Measurements from ENCODE around the gene CNTN5.

The CNTN5 gene

GRCh38 chr11:99171330-99171729 lies 150.6 kb downstream of the CNTN5 start:
- no peak for DNase-seq

DNA sequence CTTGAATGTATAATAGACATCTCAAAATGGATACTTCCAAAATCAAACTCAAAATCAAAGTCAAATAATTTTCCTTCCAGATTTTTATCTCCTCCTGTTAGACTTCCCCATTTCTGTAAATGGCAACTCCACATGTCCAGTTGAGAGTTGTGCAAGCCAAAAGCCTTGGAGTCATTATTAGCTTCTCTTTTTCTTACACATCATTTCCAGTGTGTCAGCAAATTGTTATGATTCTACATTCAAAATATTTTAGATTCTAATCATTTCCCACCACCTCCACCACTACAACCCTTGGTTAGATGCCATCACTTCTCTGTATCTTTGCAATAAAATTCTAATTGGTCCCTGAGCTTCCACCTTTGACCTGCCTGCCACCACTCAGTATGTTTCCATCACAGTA lies 155.7 kb downstream of the CNTN5 start:
- DNase-seq, result no peak

DNA sequence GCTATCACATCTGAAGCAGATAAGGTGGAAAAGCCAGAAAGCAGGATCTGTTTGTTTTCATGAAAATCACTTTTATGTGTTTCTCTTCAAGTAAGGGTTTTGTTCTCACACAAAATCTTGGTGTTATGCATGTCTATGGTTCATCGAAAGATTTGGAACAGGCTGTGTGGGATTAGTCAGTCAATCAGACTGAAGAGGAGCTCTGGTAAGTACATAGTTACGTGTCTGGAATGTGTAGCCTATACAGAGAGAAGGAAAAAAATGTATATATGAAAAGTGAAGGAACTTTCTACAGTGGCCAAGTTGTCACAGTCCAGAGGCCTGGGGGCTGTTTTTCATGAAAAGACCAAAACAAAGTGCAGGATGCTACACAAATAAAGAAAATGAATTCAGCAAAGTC lies 156.7 kb downstream of the CNTN5 start:
- no peak for DNase-seq

- DNase-seq, result no peak
These were observed 163.4 kb downstream of the CNTN5 start for GRCh38 chr11:99184146-99184545.

DNA sequence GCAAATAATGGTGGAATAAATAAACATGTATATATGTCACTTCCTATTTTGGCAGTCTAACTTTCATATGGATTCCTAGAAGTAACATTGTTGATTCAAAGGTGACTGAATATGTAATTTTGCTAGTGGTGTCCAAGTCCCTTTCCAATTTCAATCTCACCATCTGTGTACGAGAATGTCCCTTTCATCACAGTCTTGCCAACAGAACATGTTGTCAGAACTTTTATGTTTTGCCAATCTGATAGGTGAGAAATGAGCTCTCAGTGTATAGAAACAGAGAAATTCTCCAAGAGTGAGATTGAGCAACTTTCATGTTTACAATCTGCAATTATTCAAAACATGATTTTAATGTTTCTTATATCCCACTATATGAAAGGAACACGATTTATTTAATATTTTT lies 167.5 kb downstream of the CNTN5 start:
- DNase-seq, result no peak

DNA sequence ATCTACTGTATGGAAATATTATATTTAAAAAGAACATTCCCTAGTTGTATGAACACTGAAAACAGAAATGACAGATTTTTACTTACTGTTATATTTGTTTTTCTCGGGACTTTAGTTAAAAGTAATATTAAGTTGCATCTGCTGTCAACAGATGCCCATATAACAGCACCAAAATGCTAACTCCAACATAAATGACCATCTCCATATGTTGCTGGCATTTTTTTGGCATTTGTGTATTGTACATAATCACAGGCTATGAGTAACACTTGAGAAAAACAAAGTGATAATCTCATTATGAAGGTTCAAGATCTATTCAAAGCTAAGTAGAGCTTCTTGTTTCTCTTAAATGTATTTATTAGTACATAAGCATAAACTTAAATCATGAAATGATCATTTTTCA lies 172.0 kb downstream of the CNTN5 start:
- DNase-seq, result no peak

DNA sequence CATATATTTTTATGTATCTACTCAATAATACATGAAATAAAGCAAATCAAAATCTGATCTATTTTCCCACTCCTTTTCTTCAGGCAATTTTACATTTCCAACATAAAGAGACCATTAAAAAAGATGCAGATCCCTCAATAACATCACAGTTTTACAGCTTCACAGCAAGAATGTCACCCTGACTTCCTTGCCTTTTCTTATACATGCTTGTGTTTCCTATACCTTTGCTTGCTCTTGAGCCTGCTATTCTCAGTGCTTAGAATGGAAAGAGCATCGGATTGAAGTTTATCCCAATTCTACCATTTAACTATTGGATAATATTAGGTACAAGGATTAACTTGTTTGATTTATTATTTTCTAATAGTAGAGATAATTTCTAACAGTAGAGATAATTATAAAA lies 176.7 kb downstream of the CNTN5 start:
- DNase-seq, result no peak

- no peak for DNase-seq
These were observed 177.5 kb downstream of the CNTN5 start for GRCh38 chr11:99198215-99198614.

- no peak for DNase-seq
These were observed 178.6 kb downstream of the CNTN5 start for GRCh38 chr11:99199341-99199740.

DNA sequence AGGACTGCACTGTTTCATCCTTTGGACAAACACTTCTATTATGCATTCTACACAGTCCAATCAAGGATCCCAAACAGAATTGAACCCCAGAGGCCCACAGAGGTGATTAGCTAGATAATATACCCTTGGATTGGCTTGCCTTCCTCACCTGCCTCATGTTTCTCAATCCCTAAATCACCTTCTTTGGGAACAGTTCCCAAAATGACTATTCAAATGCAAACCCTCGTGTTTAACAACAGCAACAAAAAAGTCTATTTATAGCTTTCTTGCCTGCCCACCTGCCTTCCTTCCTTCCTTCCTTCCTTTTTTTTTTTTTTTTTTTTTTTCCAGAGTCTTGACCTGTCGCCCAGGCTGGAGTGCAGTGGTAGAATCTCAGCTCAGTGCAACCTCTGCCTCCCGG lies 180.0 kb downstream of the CNTN5 start:
- DNase-seq, result no peak

DNA sequence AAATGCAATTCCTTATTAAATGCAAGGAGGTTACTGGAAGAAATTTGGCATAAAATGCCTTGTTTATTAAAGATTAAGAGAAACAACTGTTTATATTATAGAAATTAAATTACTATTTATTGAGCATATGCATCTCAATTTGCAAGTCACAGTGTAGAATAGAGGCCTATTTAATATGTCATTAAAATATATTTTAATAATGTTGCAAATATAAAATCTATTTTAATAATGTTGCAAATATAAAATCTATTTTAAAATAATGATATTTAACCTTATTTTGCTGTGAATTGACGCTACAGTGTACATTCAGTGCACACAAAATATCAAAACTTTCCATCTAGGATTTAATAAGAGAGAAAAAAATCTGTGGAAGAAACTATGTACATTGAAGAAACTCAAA lies 188.1 kb downstream of the CNTN5 start:
- no peak for DNase-seq

DNA sequence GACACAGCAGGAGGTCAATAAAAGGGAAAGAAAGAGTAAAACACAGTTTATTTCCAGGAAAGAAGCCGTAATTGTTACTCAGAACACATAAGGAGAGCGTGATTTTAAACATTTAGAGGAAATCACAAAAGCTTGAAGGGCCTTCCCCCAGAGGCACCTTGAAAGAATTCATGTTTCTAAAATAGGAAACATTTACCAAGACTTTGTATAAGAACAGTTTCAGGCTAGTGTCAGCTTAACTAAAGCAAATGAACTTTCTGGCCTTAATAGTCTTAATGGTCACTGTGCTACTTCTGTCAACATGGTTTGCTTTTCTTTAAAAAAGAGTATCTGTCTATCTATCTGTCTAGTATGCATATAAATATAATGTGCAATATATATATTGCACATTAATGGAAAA lies 208.8 kb downstream of the CNTN5 start:
- DNase-seq, result no peak

DNA sequence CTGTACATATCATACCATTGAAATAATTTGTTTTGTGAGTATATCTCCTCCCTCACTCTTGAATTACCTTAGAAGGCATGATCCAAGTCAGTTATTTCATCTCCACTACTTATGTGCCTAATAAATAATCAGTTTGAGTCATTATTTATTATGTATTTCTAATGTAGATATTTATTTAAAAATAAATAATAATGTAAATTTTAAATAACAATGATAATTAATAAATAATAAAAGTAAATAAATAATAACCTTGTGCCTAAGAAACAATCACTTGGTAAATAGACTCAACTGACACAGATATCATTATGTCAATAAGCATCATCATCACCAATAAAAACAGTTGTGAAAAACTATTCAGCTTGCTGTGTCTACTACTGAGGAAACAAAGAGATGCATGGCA lies 213.8 kb downstream of the CNTN5 start:
- DNase-seq, result no peak

GRCh38 chr11:99238401-99238800 lies 217.7 kb downstream of the CNTN5 start:
- DNase-seq, result no peak

GRCh38 chr11:99240192-99241030 lies 219.7 kb downstream of the CNTN5 start:
- no peak for DNase-seq

DNA sequence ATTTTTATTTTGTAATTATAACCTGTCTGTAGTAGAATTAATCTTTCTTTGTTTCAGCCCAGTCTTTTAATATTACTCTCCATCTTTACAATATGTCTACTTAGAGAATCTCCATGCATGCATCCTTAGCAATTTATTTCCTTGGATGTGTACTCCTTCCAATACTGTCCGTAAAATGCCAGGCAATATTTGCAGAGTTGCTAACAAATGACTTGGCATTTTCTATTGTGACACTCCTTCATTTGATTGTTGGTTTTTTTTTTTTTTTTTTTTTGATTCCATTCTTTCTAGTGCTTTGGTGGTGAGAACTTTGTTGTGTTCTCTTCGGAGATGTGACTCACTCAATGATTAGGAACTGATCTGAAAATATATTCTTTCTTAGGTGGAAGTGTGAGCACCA lies 220.3 kb downstream of the CNTN5 start:
- DNase-seq, result no peak

- no peak for DNase-seq
These were observed 223.9 kb downstream of the CNTN5 start for GRCh38 chr11:99244613-99245012.

- DNase-seq, result no peak
These were observed 225.4 kb downstream of the CNTN5 start for GRCh38 chr11:99246199-99246598.

DNA sequence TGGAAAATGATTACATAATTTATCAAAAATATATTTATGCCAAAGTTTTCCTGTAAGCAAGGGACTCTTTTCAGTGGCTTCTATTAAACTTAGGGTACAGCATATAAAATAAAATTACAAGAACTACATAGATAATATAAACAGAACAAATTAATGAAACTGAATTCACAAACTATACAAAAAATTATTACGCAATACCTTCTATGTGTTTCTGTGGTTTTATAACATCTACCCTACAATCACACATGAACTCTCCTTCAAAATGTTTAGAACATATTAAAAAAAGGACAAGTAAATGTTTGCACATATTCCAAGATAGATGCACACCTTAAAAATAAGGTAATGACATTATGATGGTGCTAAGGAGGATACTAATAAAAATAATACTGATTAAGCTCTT lies 235.9 kb downstream of the CNTN5 start:
- DNase-seq, result no peak

DNA sequence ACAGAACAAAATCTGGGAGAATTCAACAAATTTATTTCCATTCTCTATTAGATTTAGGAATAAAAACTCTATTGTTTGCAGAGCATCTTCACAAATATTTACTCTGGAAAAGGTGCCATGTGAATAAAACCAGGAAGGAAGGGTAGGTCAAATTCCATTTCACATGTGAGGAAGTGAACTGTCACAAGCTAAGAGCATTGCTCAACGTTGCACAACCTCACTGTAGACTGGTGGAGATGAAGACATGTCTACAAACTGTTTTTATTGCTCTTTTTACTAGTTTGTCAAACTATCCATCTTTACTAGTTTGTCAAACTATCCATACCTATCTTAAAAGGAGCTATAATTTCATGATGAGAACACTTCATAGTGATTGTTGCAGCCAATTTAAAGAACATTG lies 236.4 kb downstream of the CNTN5 start:
- no peak for DNase-seq

- no peak for DNase-seq
These were observed 239.9 kb downstream of the CNTN5 start for GRCh38 chr11:99260696-99261095.

- no peak for DNase-seq
These were observed 248.1 kb downstream of the CNTN5 start for GRCh38 chr11:99268886-99269285.

GRCh38 chr11:99271527-99271926 lies 250.8 kb downstream of the CNTN5 start:
- no peak for DNase-seq

GRCh38 chr11:99275521-99275920 lies 254.8 kb downstream of the CNTN5 start:
- no peak for DNase-seq

DNA sequence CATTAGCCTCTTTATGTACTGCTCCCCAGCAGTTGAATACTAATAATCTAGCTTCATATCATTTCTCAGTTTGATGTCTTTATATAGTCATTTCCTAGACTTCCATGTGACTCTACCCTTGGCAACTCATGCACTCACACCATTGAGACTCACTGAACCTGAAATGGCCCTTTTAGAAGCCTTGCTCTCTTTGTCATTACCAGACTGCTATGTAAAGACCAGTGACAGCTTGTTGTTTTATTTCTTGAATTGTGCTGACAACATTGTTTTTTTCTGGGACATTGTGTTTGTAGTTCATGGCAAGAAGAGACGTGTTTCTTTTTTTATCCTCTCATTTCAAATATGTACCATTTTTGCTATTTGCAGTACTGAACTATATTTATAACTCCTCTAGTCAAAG lies 256.5 kb downstream of the CNTN5 start:
- DNase-seq, result no peak
